ENCODE data around the gene NEO1. TPM values are rescaled to one million over a fixed set of nuclear protein-coding genes. Genes with fewer than 3 reads are reported as not detected.

NEO1 gene
- polyA plus RNA-seq, 2 of the 4 experiments (the other 2 are of a cell fraction) = 29.1 to 30.3 TPM

DNA sequence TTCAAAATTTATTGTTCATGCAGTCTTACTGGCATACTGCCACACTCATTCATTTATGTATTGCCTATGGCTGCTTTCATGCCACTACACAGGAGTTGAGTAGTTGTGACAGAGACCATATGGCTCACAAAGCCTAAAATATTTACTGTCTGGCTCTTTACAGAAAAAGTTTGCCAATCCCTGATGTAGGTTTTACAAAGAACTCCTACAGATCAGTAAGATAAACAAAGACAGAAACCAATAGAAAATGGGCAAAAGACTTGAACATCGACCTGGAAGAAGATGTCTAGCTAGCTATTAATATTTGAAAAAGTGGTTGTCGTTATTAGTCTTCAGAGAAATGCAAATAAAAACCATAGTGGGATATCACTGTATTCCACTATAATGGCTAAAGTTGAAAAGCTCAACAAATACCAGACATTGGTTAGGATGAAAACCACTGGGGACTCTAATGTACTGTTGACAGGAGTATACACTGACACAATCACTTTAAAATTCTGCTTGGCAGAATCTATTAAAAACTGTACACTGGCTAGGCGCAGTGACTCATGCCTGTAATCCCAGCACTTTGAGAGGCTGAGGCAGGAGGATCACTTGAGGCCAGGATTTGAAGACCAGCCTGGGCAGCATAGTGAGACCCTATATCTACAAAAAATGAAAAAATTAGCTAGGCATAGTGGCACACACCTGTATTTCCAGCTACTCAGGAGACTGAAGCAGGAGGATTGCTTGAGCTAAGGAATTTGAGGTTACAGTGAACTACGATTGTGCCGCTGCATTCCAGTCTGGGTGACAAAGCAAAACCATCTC, 87.7 kb downstream of the NEO1 start:
- WGBS (ENCODE audit: missing lambda C conversion rate) = 80% methylated on average over 5 of the region's 5 CpGs
- H3K4me3 ChIP-seq = no peak overlapping the region
- ATAC-seq (no peak), FAIRE-seq (peak; percentile 78), DNase-seq (ENCODE audit: low read depth in 1 of 2, low spot score in 1 of 2) (no peak)
- CTCF ChIA-PET = interaction anchor here (0.9 to 1.3 kb wide), 2 partner anchors 8 to 101 kb away, joined by 3 to 4 read pairs; no protein-coding TSS in a partner anchor
- POLR2A ChIA-PET = no interaction called here
- no peak overlapping the region for H3K27ac ChIP-seq
- peaks cover 15% of the 10 kb centered on the region for H3K4me1 ChIP-seq
- H3K9me3 ChIP-seq = no peaks in the 10 kb centered on the region
- no peak overlapping the region for H3K4me2 ChIP-seq
- TF ChIP-seq CHD2 (IDR thresholded peaks at IDR 0.05; ENCODE audit: low read length, partially characterized antibody) (no peak), HEYL (CRISPR knock-in tag; IDR thresholded peaks at IDR 0.05) (no peak), KDM1A (IDR thresholded peaks at IDR 0.05; ENCODE audit: low read depth) (no peak), MAFK (IDR thresholded peaks at IDR 0.05; ENCODE audit: partially characterized antibody) (no peak), MYC (IDR thresholded peaks at IDR 0.05; ENCODE audit: borderline replicate concordance, low read length) (no peak), ZNF302 (CRISPR knock-in tag; IDR thresholded peaks at IDR 0.05) (no peak)
- TF ChIP-seq, protein P1, sequence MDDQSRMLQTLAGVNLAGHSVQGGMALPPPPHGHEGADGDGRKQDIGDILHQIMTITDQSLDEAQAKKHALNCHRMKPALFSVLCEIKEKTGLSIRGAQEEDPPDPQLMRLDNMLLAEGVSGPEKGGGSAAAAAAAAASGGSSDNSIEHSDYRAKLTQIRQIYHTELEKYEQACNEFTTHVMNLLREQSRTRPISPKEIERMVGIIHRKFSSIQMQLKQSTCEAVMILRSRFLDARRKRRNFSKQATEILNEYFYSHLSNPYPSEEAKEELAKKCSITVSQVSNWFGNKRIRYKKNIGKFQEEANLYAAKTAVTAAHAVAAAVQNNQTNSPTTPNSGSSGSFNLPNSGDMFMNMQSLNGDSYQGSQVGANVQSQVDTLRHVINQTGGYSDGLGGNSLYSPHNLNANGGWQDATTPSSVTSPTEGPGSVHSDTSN (IDR thresholded peaks at IDR 0.05) = no peak
- TF ChIP-seq, protein P2, sequence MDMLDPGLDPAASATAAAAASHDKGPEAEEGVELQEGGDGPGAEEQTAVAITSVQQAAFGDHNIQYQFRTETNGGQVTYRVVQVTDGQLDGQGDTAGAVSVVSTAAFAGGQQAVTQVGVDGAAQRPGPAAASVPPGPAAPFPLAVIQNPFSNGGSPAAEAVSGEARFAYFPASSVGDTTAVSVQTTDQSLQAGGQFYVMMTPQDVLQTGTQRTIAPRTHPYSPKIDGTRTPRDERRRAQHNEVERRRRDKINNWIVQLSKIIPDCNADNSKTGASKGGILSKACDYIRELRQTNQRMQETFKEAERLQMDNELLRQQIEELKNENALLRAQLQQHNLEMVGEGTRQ (IDR thresholded peaks at IDR 0.05) = no peak

DNA sequence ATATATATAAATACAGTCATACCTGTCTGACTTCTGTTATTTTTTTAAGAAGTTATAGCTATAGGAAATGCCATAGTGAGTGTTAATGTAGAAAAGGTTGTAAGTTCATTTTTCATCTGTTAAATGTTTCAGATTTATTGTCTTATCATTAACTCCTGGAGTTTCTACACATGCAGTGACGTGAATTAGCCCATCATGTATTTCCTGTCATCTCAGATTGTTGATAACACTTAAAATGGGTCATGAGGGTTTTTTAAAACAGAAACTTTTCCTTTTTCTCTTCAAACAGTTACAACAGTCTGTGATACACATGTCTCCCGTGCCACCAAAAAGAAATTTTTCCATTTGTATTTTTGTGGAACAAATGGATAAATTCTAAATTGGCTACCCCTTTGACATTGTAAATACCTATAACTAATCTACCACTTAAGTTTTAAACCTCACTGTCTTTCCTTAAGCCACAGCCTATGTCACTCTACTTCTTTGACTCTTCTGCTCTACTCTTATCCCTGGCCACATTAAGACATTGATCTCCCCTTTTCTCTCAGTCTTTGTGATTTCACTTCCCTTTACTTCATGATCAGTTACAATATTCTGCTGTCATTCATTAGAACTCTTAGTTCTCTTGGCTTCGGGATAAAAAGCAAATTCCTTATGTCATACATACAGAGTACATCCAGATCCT, 89.1 kb downstream of the NEO1 start:
- ChIA-PET POLR2A (no interaction called here), CTCF (no interaction called here)
- no peak for TF ChIP-seq SREBF2 (IDR thresholded peaks at IDR 0.05)
- no peak for TF ChIP-seq PHF8 (IDR thresholded peaks at IDR 0.05; ENCODE audit: borderline replicate concordance, low read depth)
- no peak for TF ChIP-seq HOXB13 (CRISPR knock-in tag; IDR thresholded peaks at IDR 0.05; ENCODE audit: low read depth)
- TF ChIP-seq ESRRA (IDR thresholded peaks at IDR 0.05; ENCODE audit: borderline replicate concordance, low read length) = no peak
- no peak for TF ChIP-seq KDM5A (IDR thresholded peaks at IDR 0.05)
- TF ChIP-seq, protein P3, sequence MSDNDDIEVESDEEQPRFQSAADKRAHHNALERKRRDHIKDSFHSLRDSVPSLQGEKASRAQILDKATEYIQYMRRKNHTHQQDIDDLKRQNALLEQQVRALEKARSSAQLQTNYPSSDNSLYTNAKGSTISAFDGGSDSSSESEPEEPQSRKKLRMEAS (IDR thresholded peaks at IDR 0.05) = no peak
- no peak for TF ChIP-seq CHD2 (IDR thresholded peaks at IDR 0.05; ENCODE audit: low read length, partially characterized antibody)
- TF ChIP-seq HEYL (CRISPR knock-in tag; IDR thresholded peaks at IDR 0.05) = no peak
- no peak for TF ChIP-seq GATA3 (IDR thresholded peaks at IDR 0.05; ENCODE audit: borderline replicate concordance)
- no peak for TF ChIP-seq EHF (CRISPR knock-in tag; IDR thresholded peaks at IDR 0.05)
- no peak for TF ChIP-seq HDAC2 (IDR thresholded peaks at IDR 0.05)
- TF ChIP-seq NPAS2 (CRISPR knock-in tag; IDR thresholded peaks at IDR 0.05; ENCODE audit: borderline replicate concordance) = no peak
- no peak for TF ChIP-seq SMC3 (IDR thresholded peaks at IDR 0.05)
- TF ChIP-seq, protein P4, sequence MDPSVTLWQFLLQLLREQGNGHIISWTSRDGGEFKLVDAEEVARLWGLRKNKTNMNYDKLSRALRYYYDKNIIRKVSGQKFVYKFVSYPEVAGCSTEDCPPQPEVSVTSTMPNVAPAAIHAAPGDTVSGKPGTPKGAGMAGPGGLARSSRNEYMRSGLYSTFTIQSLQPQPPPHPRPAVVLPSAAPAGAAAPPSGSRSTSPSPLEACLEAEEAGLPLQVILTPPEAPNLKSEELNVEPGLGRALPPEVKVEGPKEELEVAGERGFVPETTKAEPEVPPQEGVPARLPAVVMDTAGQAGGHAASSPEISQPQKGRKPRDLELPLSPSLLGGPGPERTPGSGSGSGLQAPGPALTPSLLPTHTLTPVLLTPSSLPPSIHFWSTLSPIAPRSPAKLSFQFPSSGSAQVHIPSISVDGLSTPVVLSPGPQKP (IDR thresholded peaks at IDR 0.05; ENCODE audit: low read depth, low read length) = no peak
- no peak for TF ChIP-seq ZC3H11A (IDR thresholded peaks at IDR 0.05)
- TF ChIP-seq, protein P5, sequence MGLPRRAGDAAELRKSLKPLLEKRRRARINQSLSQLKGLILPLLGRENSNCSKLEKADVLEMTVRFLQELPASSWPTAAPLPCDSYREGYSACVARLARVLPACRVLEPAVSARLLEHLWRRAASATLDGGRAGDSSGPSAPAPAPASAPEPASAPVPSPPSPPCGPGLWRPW (IDR thresholded peaks at IDR 0.05) = no peak
- TF ChIP-seq, protein P2 (IDR thresholded peaks at IDR 0.05) = no peak
- TF ChIP-seq POLR2AphosphoS2 (conservative IDR thresholded peaks at IDR 0.05; ENCODE audit: low read length) = no peak
- Histone ChIP-seq H3K9me3 (no peaks in the 10 kb centered on the region), H3K4me1 (peaks cover 15% of the 10 kb centered on the region), H3K4me2 (no peak overlapping the region), H3K4me3 (no peak overlapping the region), H3K27ac (no peak overlapping the region)
- ATAC-seq (no peak), DNase-seq (ENCODE audit: low read depth in 1 of 2, low spot score in 1 of 2) (no peak), FAIRE-seq (peak; percentile 80)
- WGBS (ENCODE audit: missing lambda C conversion rate) = 86% methylated on average over 3 of the region's 3 CpGs
